NCI-H1417 treated with DMSO at 0.1 percent for 48 hours (cell line): Measurements from ENCODE around the gene SPIB.
"Not testable (repeated sequence)": the region's sequence is repeated elsewhere in the genome, so short reads cannot be mapped to it uniquely, and the experiment has no call there.

Source experiments
- DNase-seq: peaks from one replicate; lab custom pipeline; 2025; lab: John Stamatoyannopoulos, UW

SPIB gene

GRCh38 chr19:50390952-50391351, 27.8 kb upstream of the SPIB start:
- not testable (repeated sequence) for DNase-seq

GRCh38 chr19:50392759-50393158, 26.0 kb upstream of the SPIB start:
- no peak for DNase-seq

GRCh38 chr19:50393589-50393988, 25.1 kb upstream of the SPIB start:
- DNase-seq = no peak

GRCh38 chr19:50394017-50394416, 24.7 kb upstream of the SPIB start:
- DNase-seq = no peak

GRCh38 chr19:50398675-50399367, 19.9 kb upstream of the SPIB start:
- no peak for DNase-seq

- no peak for DNase-seq
Measured at GRCh38 chr19:50399368-50399745, 19.4 kb upstream of the SPIB start.

GRCh38 chr19:50401605-50402450, 16.9 kb upstream of the SPIB start:
- DNase-seq = no peak

GRCh38 chr19:50402544-50403301, 16.0 kb upstream of the SPIB start:
- DNase-seq = no peak

GRCh38 chr19:50406156-50406820, 12.4 kb upstream of the SPIB start:
- no peak for DNase-seq

- no peak for DNase-seq
Measured at GRCh38 chr19:50406829-50407228, 11.9 kb upstream of the SPIB start.

- DNase-seq = no peak
Measured at GRCh38 chr19:50409347-50409746, 9.4 kb upstream of the SPIB start.

GRCh38 chr19:50410109-50410508, 8.6 kb upstream of the SPIB start:
- no peak for DNase-seq

GRCh38 chr19:50412419-50412818, 6.3 kb upstream of the SPIB start:
- DNase-seq = no peak

GRCh38 chr19:50413096-50413495, 5.6 kb upstream of the SPIB start:
- no peak for DNase-seq

- DNase-seq = no peak
Measured at GRCh38 chr19:50413531-50413930, 5.2 kb upstream of the SPIB start.

- DNase-seq = no peak
Measured at GRCh38 chr19:50414864-50415660, 3.7 kb upstream of the SPIB start.

- no peak for DNase-seq
Measured at GRCh38 chr19:50415661-50416033, 3.1 kb upstream of the SPIB start.

GRCh38 chr19:50416034-50416977, 2.4 kb upstream of the SPIB start:
- DNase-seq = no peak

- no peak for DNase-seq
Measured at GRCh38 chr19:50417111-50418081, 1.3 kb upstream of the SPIB start.
